ENCODE results near the gene ANO6.

ANO6 gene

DNA sequence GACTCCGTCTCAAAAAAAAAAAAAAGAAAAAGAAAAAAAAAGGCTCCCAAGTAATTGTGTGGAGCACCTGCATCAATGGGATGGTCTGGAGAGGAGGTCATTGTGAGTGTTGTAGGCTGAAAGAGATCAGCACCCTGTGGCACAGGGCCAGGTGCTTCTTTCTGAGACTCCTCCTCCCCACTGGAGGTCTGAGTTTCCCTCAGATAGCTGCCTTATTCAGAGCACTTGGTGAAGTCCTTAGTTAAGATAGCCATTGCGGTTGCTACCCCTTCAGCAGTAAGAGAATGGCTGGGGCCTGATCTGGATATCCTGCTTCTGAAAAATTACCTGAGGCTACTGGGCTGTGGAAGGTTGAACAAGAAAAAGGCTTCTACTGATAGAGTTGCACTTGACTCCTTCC, 69.8 kb downstream of the ANO6 start:
- TF ChIP-seq, protein P1, sequence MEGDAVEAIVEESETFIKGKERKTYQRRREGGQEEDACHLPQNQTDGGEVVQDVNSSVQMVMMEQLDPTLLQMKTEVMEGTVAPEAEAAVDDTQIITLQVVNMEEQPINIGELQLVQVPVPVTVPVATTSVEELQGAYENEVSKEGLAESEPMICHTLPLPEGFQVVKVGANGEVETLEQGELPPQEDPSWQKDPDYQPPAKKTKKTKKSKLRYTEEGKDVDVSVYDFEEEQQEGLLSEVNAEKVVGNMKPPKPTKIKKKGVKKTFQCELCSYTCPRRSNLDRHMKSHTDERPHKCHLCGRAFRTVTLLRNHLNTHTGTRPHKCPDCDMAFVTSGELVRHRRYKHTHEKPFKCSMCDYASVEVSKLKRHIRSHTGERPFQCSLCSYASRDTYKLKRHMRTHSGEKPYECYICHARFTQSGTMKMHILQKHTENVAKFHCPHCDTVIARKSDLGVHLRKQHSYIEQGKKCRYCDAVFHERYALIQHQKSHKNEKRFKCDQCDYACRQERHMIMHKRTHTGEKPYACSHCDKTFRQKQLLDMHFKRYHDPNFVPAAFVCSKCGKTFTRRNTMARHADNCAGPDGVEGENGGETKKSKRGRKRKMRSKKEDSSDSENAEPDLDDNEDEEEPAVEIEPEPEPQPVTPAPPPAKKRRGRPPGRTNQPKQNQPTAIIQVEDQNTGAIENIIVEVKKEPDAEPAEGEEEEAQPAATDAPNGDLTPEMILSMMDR (conservative IDR thresholded peaks at IDR 0.05; ENCODE audit: low read depth, low read length): no peak
- H3K4me3 ChIP-seq (ENCODE audit: low read depth, low read length): no peak overlapping the region
- no peak for DNase-seq (ENCODE audit: low read depth)

DNA sequence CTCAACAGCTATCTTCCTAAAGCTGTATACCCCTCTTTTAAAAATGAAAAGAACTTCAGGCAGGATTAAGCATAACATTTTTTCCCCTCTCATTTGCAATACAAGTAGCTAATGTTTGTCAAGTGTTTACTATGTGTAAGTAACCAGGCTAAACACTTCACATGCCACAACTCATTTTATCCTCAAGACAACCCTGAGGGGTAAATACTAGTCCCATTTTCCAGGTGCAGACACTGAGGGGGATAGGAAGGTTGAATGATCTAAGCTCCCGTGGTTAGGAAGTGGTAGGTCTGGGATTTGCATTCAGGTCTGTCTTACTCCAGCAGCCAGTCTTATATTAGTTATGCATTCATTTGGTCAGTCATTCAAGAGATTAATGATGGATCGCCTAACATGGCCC, 70.7 kb downstream of the ANO6 start:
- no peak overlapping the region for H3K4me3 ChIP-seq (ENCODE audit: low read depth, low read length)
- TF ChIP-seq, protein P1 (conservative IDR thresholded peaks at IDR 0.05; ENCODE audit: low read depth, low read length): no peak
- no peak for DNase-seq (ENCODE audit: low read depth)

DNA sequence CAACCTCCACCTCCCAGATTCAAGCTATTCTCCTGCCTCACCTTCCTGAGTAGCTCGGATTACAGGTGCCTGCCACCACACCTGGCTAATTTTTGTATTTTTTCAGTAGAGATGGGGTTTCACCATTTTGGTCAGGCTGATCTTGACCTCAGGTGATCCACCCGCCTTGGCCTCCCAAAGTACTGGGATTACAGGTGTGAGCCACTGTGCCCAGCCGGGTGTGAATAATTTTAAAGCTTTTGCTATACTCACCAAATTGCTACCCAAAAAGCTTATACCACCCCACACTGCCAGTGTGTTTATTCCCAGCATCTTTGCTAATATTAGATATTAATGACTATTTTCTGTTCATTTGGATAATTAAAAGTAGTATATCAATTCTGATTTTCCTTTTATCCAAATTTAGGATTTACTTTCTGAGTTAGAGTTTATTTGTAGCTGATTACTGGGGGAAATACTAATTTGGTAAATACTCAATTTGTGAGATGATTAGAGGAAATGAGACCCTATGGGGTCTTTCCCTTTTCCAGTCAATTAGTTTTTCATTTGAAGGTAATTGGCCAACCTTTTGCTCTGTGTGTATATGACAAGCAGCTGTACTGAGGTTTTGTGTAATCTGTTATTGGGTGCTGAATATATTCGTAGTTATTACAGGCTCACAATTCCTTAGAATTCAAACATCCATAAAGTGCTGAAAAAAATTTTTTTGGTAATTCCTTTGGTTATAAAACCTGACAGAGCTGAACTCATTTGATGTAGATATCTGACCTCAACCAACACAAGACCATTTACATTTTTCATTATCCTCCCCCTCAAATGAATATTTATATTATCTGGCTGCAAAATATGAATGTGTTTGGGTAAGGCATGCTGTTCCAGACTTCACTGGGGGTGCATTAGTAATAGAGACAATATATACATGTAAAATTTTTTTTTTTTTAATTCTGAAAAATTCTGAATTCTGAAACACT, 73.6 kb downstream of the ANO6 start:
- TF ChIP-seq, protein P1 (conservative IDR thresholded peaks at IDR 0.05; ENCODE audit: low read depth, low read length): no peak
- no peak for DNase-seq (ENCODE audit: low read depth)
- no peak overlapping the region for H3K4me3 ChIP-seq (ENCODE audit: low read depth, low read length)

DNA sequence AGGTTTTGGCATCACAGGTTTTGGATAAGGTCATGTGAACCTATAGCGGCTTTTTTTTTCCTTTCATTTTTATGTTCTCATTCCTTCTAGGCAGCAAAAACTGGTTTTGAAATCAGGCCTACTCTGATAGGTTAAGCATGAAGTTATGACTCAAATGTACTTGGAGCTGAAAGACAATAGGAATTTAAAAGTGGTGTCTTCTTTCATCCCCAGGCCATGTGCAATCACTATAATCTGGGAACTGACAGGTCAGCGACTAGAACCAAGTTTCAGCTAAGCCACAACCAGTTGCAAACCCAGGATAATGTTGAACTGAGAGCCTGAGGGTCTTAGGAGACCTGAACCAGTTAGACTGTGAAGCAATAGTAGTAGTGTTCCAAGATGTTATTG, 74.3 kb downstream of the ANO6 start:
- no peak overlapping the region for H3K4me3 ChIP-seq (ENCODE audit: low read depth, low read length)
- TF ChIP-seq, protein P1 (conservative IDR thresholded peaks at IDR 0.05; ENCODE audit: low read depth, low read length): no peak
- peak; percentile 95 for DNase-seq (ENCODE audit: low read depth)

- TF ChIP-seq, protein P1 (conservative IDR thresholded peaks at IDR 0.05; ENCODE audit: low read depth, low read length): no peak
- H3K4me3 ChIP-seq (ENCODE audit: low read depth, low read length): no peak overlapping the region
- no peak for DNase-seq (ENCODE audit: low read depth)
Measured at GRCh38 chr12:45291518-45291917, 75.6 kb downstream of the ANO6 start.

- H3K4me3 ChIP-seq (ENCODE audit: low read depth, low read length): no peak overlapping the region
- DNase-seq (ENCODE audit: low read depth): peak; percentile 75
- TF ChIP-seq, protein P1 (conservative IDR thresholded peaks at IDR 0.05; ENCODE audit: low read depth, low read length): no peak
Measured at GRCh38 chr12:45292486-45293195, 76.7 kb downstream of the ANO6 start.
